NCI-H146 treated with DMSO at 0.1 percent for 48 hours (cell line): ENCODE measurements around the gene REV3L.
"Not testable (repeated sequence)": the region's sequence is repeated elsewhere in the genome, so short reads cannot be mapped to it uniquely, and the experiment has no call there.

Source experiments
- DNase-seq: peaks from one replicate; lab custom pipeline; 2025; ENCODE audit not compliant: unreplicated experiment; lab: John Stamatoyannopoulos, UW

REV3L gene

GRCh38 chr6:111482959-111483735 is at the start of gene REV3L:
Gene REV3L (minus strand): TSS chr6:111483218. CDS start chr6:111482888, 330 bp downstream.
- DNase-seq, result peak; percentile 82

- no peak for DNase-seq
These were observed 48.2 kb upstream of the REV3L start for GRCh38 chr6:111531185-111531584.

- no peak for DNase-seq
These were observed 47.6 kb upstream of the REV3L start for GRCh38 chr6:111530667-111531066.

GRCh38 chr6:111530218-111530617 is 47.2 kb upstream of the REV3L start:
- no peak for DNase-seq

GRCh38 chr6:111527367-111527766 is 44.3 kb upstream of the REV3L start:
- no peak for DNase-seq

GRCh38 chr6:111524735-111525134 is 41.7 kb upstream of the REV3L start:
- DNase-seq, result no peak

GRCh38 chr6:111524252-111524651 is 41.2 kb upstream of the REV3L start:
- DNase-seq, result no peak

GRCh38 chr6:111523484-111524167 is 40.6 kb upstream of the REV3L start:
- peak; percentile 22 for DNase-seq

GRCh38 chr6:111522393-111523020 is 39.5 kb upstream of the REV3L start:
- DNase-seq, result no peak

GRCh38 chr6:111521497-111522270 is 38.7 kb upstream of the REV3L start:
- DNase-seq, result no peak

GRCh38 chr6:111520524-111520923 is 37.5 kb upstream of the REV3L start:
- DNase-seq, result no peak

GRCh38 chr6:111517965-111518364 is 34.9 kb upstream of the REV3L start:
- no peak for DNase-seq

- no peak for DNase-seq
These were observed 32.2 kb upstream of the REV3L start for GRCh38 chr6:111515259-111515658.

- DNase-seq, result not testable (repeated sequence)
These were observed 31.5 kb upstream of the REV3L start for GRCh38 chr6:111514531-111514930.

GRCh38 chr6:111507219-111507618 is 24.2 kb upstream of the REV3L start:
- DNase-seq, result not testable (repeated sequence)

GRCh38 chr6:111505498-111505897 is 22.5 kb upstream of the REV3L start:
- DNase-seq, result not testable (repeated sequence)

GRCh38 chr6:111503660-111504059 is 20.6 kb upstream of the REV3L start:
- peak; percentile 45 for DNase-seq

- DNase-seq, result no peak
These were observed 20.2 kb upstream of the REV3L start for GRCh38 chr6:111503194-111503593.

GRCh38 chr6:111502154-111502553 is 19.1 kb upstream of the REV3L start:
- no peak for DNase-seq

GRCh38 chr6:111499269-111499793 is 16.3 kb upstream of the REV3L start:
- DNase-seq, result no peak
